H9 (cell line): ENCODE measurements around the gene ALKBH5. TPM values are rescaled to one million over a fixed set of nuclear protein-coding genes. Genes with fewer than 3 reads are reported as not detected.
A peak's percentile ranks its signal among the peaks of the same experiment; 100 is the strongest.

ENCODE experiments used
- DNase-seq: peaks from one replicate; pipeline ENCODE4 v3.0.0-alpha.2; 2017
- H2AFZ ChIP-seq: one replicate; pipeline ENCODE4 v1.6.1; 2013; ENCODE audit warnings: mild to moderate bottlenecking, low read length, control low read depth, moderate library complexity
- H2AK5ac ChIP-seq: 2 replicates; pipeline ENCODE4 v1.6.1; 2013; ENCODE audit warnings: low read length, control low read depth, mixed read lengths; ENCODE audit not compliant: insufficient read length
- H2BK120ac ChIP-seq: one replicate; pipeline ENCODE4 v1.6.1; 2013; ENCODE audit warnings: low read depth, mild to moderate bottlenecking, low read length, control low read depth, inconsistent platforms; ENCODE audit not compliant: poor library complexity, severe bottlenecking
- H2BK12ac ChIP-seq: 2 replicates; pipeline ENCODE4 v1.6.1; 2013; ENCODE audit warnings: low read length, control low read depth, mixed read lengths, low read depth; ENCODE audit not compliant: insufficient read length
- H2BK15ac ChIP-seq: 2 replicates; pipeline ENCODE4 v1.6.1; 2013; ENCODE audit warnings: low read depth, low read length, control low read depth
- H2BK20ac ChIP-seq: one replicate; pipeline ENCODE4 v1.6.1; 2013; ENCODE audit warnings: low read depth, mild to moderate bottlenecking, low read length, control low read depth, inconsistent platforms; ENCODE audit not compliant: poor library complexity, severe bottlenecking
- H2BK5ac ChIP-seq: 2 replicates; pipeline ENCODE4 v1.6.1; 2013; ENCODE audit warnings: low read length, control low read depth, mixed read lengths; ENCODE audit not compliant: insufficient read length
- H3K14ac ChIP-seq: 2 replicates; pipeline ENCODE4 v1.6.1; 2013; ENCODE audit warnings: low read length, control low read depth; ENCODE audit not compliant: insufficient read depth
- H3K18ac ChIP-seq: 2 replicates; pipeline ENCODE4 v1.6.1; 2013; ENCODE audit warnings: low read depth, mild to moderate bottlenecking, mixed read lengths, low read length, control low read depth; ENCODE audit not compliant: insufficient read length
- H3K23ac ChIP-seq: 2 replicates; pipeline ENCODE4 v1.6.1; 2013; ENCODE audit warnings: low read length, control low read depth, mixed read lengths, low read depth; ENCODE audit not compliant: insufficient read length
- H3K23me2 ChIP-seq: 2 replicates; pipeline ENCODE4 v1.6.1; 2013; ENCODE audit warnings: low read depth, mild to moderate bottlenecking, mixed read lengths, low read length, control low read depth; ENCODE audit not compliant: insufficient read length, poor library complexity, severe bottlenecking
- H3K27ac ChIP-seq: 2 replicates; pipeline ENCODE4 v1.5.1; 2013; ENCODE audit warnings: low read length, control low read depth, mixed read lengths, low read depth; ENCODE audit not compliant: insufficient read length
- H3K27me3 ChIP-seq: 2 replicates; pipeline ENCODE4 v1.6.1; 2013; ENCODE audit warnings: low read length, control low read depth, inconsistent platforms; ENCODE audit not compliant: insufficient read depth
- H3K4ac ChIP-seq: 2 replicates; pipeline ENCODE4 v1.6.1; 2013; ENCODE audit warnings: low read depth, mild to moderate bottlenecking, control low read depth, inconsistent platforms, low read length, moderate library complexity
- H3K4me1 ChIP-seq: 2 replicates; pipeline ENCODE4 v1.6.1; 2013; ENCODE audit warnings: low read length, control low read depth, inconsistent platforms; ENCODE audit not compliant: insufficient read depth
- H3K4me2 ChIP-seq: 2 replicates; pipeline ENCODE4 v1.6.1; 2013; ENCODE audit warnings: low read length, control low read depth, mixed read lengths; ENCODE audit not compliant: insufficient read length, insufficient read depth
- H3K56ac ChIP-seq: 2 replicates; pipeline ENCODE4 v1.6.1; 2013; ENCODE audit warnings: low read depth, mild to moderate bottlenecking, mixed read lengths, low read length, control low read depth; ENCODE audit not compliant: insufficient read length
- H3K79me1 ChIP-seq: 2 replicates; pipeline ENCODE4 v1.6.1; 2013; ENCODE audit warnings: low read depth, mild to moderate bottlenecking, moderate library complexity, low read length, control low read depth, inconsistent platforms; ENCODE audit not compliant: insufficient read depth, poor library complexity, severe bottlenecking
- H3K79me2 ChIP-seq: 2 replicates; pipeline ENCODE4 v1.6.1; 2013; ENCODE audit warnings: low read length, control low read depth, inconsistent platforms; ENCODE audit not compliant: insufficient read depth
- H3K9ac ChIP-seq: 2 replicates; pipeline ENCODE4 v1.6.1; 2013; ENCODE audit warnings: low read length, control low read depth, mixed read lengths; ENCODE audit not compliant: insufficient read length; ENCODE audit errors: extremely low read depth
- H3K9me3 ChIP-seq: one replicate; pipeline ENCODE4 v1.6.1; 2013; ENCODE audit warnings: low read depth, low read length, inconsistent platforms; ENCODE audit not compliant: control insufficient read depth
- H3T11ph ChIP-seq: one replicate; pipeline ENCODE4 v1.6.1; 2013; ENCODE audit warnings: mild to moderate bottlenecking, low read length, control low read depth, inconsistent platforms
- H4K20me1 ChIP-seq: one replicate; pipeline ENCODE4 v1.6.1; 2013; ENCODE audit not compliant: control insufficient read depth, insufficient read length, insufficient read depth
- H4K5ac ChIP-seq: 2 replicates; pipeline ENCODE4 v1.6.1; 2013; ENCODE audit warnings: low read depth, mild to moderate bottlenecking, mixed read lengths, low read length, control low read depth; ENCODE audit not compliant: insufficient read length
- H4K8ac ChIP-seq: replicated peaks from 2 replicates; pipeline ENCODE4 v1.6.1; 2013; ENCODE audit warnings: low read length, control low read depth, mixed read lengths, low read depth; ENCODE audit not compliant: insufficient read length
- H4K91ac ChIP-seq: 2 replicates; pipeline ENCODE4 v1.6.1; 2013; ENCODE audit warnings: low read depth, mild to moderate bottlenecking, moderate library complexity, mixed read lengths, low read length, control low read depth; ENCODE audit not compliant: insufficient read length
- H3K27ac Mint-ChIP-seq, 3 experiments: 2 replicates in 2 of 3; 3 replicates in 1 of 3; pipeline ENCODE4 v1.8.0; 2020 to 2021; ENCODE audit warnings: mixed read lengths in 3 of 3, mild to moderate bottlenecking in 1 of 3, moderate library complexity in 1 of 3
- H3K27me3 Mint-ChIP-seq: 2 replicates; pipeline ENCODE4 v1.8.0; 2021; ENCODE audit warnings: low read depth, mild to moderate bottlenecking, moderate library complexity, mixed read lengths
- H3K36me3 Mint-ChIP-seq, 3 experiments: 2 replicates in 2 of 3; 3 replicates in 1 of 3; pipeline ENCODE4 v1.8.0; 2020 to 2021; ENCODE audit warnings: low read depth in 3 of 3, mixed read lengths in 3 of 3; ENCODE audit not compliant: insufficient read depth in 1 of 3
- H3K4me1 Mint-ChIP-seq, 2 experiments: 2 replicates each; pipeline ENCODE4 v1.8.0; 2020; ENCODE audit warnings: mixed read lengths in 2 of 2
- H3K4me3 Mint-ChIP-seq, 2 experiments: 2 replicates in 1 of 2; 3 replicates in 1 of 2; pipeline ENCODE4 v1.8.0; 2020 to 2021; ENCODE audit warnings: mild to moderate bottlenecking in 2 of 2, mixed read lengths in 2 of 2, moderate library complexity in 1 of 2
- H3K9me3 Mint-ChIP-seq, 2 experiments: 2 replicates in 1 of 2; 3 replicates in 1 of 2; pipeline ENCODE4 v1.8.0; 2020; ENCODE audit warnings: mild to moderate bottlenecking in 2 of 2, mixed read lengths in 2 of 2, moderate library complexity in 1 of 2
- CTCF ChIP-seq: fragments of 200-600 bp; sonication (generic); conservative IDR thresholded peaks from 3 replicates; pipeline ENCODE4 v1.8.0; 2021; ENCODE audit warnings: antibody characterized with exemption, mild to moderate bottlenecking
- WGBS: extraction: QIAGEN DNeasy Blood & Tissue Kit; methylation state at CpG from one replicate; pipeline ENCODE4 v1.1.7; 2013; ENCODE audit warnings: missing lambda C conversion rate, low lambda C conversion rate, mixed read lengths; ENCODE audit not compliant: insufficient read length; ENCODE audit errors: extremely low coverage; 5-methylcytosine and 5-hydroxymethylcytosine counted together
- total RNA-seq: library from RNA; stranded (reverse); gene quantifications from 2 replicates; pipeline ENCODE4 v1.2.1, GENCODE V29; 2021

The ALKBH5 gene
- total RNA-seq, 1 experiment from 2014 or later = 89.8 TPM

- DNase-seq = peak; percentile 82
- Histone ChIP-seq H4K8ac (no peak within 1 kb of the TSS), H2AK5ac (no peak within 1 kb of the TSS), H3K14ac (peak within 1 kb of the TSS; percentile 60), H3K27ac (no peak within 1 kb of the TSS), H3K4me1 (no peaks in the 10 kb centered on the region), H2AFZ (no peak within 1 kb of the TSS), H3K56ac (no peak within 1 kb of the TSS), H3K18ac (peak within 1 kb of the TSS; percentile 58), H2BK20ac (no peak within 1 kb of the TSS), H3K79me2 (no peaks in the 10 kb centered on the region; the same call in 1 of the 2 replicates), H3K79me1 (no peaks in the 10 kb centered on the region), H3K9ac (peak within 1 kb of the TSS; percentile 5), H2BK5ac (no peak within 1 kb of the TSS), H4K5ac (no peak within 1 kb of the TSS), H3K23me2 (peaks cover 12% of the 10 kb centered on the region), H3K4me2 (peak within 1 kb of the TSS; percentile 70), H4K20me1 (no peaks in the 10 kb centered on the region), H4K91ac (no peak within 1 kb of the TSS), H3K27me3 (no peaks in the 10 kb centered on the region), H2BK120ac (no peak within 1 kb of the TSS), H3T11ph (no peak within 1 kb of the TSS), H2BK15ac (no peak within 1 kb of the TSS), H3K23ac (no peak within 1 kb of the TSS), H3K9me3 (no peaks in the 10 kb centered on the region), H2BK12ac (no peak within 1 kb of the TSS), H3K4ac (no peak within 1 kb of the TSS)
- H3K4me3 Mint-ChIP-seq = peak within 1 kb of the TSS; percentile 96 to 98
- H3K36me3 Mint-ChIP-seq = peaks cover 16 to 39% (median 38%) of the 10 kb centered on the region in 3 experiments
- no CpG with 5 or more reads among the region's 71 CpGs for WGBS
- peaks cover 25 to 41% of the 10 kb centered on the region in 2 experiments for H3K4me1 Mint-ChIP-seq
- no peaks in the 10 kb centered on the region for H3K27me3 Mint-ChIP-seq
- H3K9me3 Mint-ChIP-seq = no peaks in the 10 kb centered on the region
- peak within 1 kb of the TSS; percentile 95 to 98 (median 98) for H3K27ac Mint-ChIP-seq
- TF ChIP-seq CTCF = no peak
Observed at GRCh38 chr17:18258356-18259038, 74.9 kb downstream of the ALKBH5 start, which contains the start of gene FLII. Gene FLII, minus strand, starts transcription at chr17:18258738. Its CDS starts 48 bp downstream, at chr17:18258690.

Other genes starting within 250 kb of the ALKBH5 start
- gene TOM1L2, start 211.4 kb upstream of the ALKBH5 start, total RNA-seq = 4.6 and 5.1 TPM in 2 replicates
- gene DRC3, start 211.0 kb upstream of the ALKBH5 start, total RNA-seq = 0.31 and 0.68 TPM in 2 replicates
- gene ATPAF2, start 144.7 kb upstream of the ALKBH5 start, total RNA-seq = 20.2 and 21.4 TPM in 2 replicates
- gene GID4, start 144.4 kb upstream of the ALKBH5 start, total RNA-seq = 11.4 and 11.9 TPM in 2 replicates
- gene DRG2, start 95.9 kb upstream of the ALKBH5 start, total RNA-seq = 48.5 and 52.0 TPM in 2 replicates
- gene MYO15A, start 75.1 kb upstream of the ALKBH5 start, total RNA-seq = 2.3 and 2.5 TPM in 2 replicates
- gene LLGL1, start 41.8 kb downstream of the ALKBH5 start, total RNA-seq = 65.0 and 66.2 TPM in 2 replicates
- 298 and 314 TPM in 2 replicates for gene FLII, start 74.9 kb downstream of the ALKBH5 start, total RNA-seq
- gene MIEF2, start 76.8 kb downstream of the ALKBH5 start, total RNA-seq = 10.2 and 10.3 TPM in 2 replicates
- 63.3 and 68.7 TPM in 2 replicates for gene TOP3A, start 131.2 kb downstream of the ALKBH5 start, total RNA-seq
- gene SMCR8, start 131.5 kb downstream of the ALKBH5 start, total RNA-seq = 22.3 and 22.4 TPM in 2 replicates
- 41.8 and 42.8 TPM in 2 replicates for gene SHMT1, start 179.7 kb downstream of the ALKBH5 start, total RNA-seq
- gene EVPLL, start 193.9 kb downstream of the ALKBH5 start, total RNA-seq = 0.61 TPM in 1 of 2 replicates, not detected in the other